ENCODE measurements around the gene PRM1. TPM values are rescaled to one million over a fixed set of nuclear protein-coding genes. Genes with fewer than 3 reads are reported as not detected.

Gene PRM1
- total RNA-seq, 1 donor: not detected

DNA sequence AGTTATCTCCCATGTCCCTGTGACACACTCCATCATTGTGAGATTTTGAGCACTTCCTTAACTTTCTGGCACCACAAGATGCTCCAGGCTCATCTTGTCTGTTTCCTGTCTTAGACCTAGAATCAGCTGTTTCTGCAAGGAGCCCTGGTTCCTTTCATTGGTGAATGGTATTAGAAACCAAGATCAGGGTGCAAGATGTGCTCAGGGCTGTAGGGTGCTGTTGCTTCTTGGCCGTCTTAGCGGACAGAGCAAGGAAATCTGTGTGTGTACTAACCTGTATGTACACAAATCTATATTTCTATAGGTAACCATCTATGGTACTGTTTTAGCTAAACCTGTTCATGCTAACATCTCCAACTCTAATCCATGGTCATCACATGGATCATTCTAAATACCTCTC is 8.1 kb upstream of the PRM1 start:
- no peak overlapping the region for H3K4me3 ChIP-seq (ENCODE audit: low read depth, low read length)
- TF ChIP-seq, protein P1, sequence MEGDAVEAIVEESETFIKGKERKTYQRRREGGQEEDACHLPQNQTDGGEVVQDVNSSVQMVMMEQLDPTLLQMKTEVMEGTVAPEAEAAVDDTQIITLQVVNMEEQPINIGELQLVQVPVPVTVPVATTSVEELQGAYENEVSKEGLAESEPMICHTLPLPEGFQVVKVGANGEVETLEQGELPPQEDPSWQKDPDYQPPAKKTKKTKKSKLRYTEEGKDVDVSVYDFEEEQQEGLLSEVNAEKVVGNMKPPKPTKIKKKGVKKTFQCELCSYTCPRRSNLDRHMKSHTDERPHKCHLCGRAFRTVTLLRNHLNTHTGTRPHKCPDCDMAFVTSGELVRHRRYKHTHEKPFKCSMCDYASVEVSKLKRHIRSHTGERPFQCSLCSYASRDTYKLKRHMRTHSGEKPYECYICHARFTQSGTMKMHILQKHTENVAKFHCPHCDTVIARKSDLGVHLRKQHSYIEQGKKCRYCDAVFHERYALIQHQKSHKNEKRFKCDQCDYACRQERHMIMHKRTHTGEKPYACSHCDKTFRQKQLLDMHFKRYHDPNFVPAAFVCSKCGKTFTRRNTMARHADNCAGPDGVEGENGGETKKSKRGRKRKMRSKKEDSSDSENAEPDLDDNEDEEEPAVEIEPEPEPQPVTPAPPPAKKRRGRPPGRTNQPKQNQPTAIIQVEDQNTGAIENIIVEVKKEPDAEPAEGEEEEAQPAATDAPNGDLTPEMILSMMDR (IDR thresholded peaks at IDR 0.05; ENCODE audit: insufficient read depth, low read length): no peak
- no peak for DNase-seq (ENCODE audit: low read depth)

DNA sequence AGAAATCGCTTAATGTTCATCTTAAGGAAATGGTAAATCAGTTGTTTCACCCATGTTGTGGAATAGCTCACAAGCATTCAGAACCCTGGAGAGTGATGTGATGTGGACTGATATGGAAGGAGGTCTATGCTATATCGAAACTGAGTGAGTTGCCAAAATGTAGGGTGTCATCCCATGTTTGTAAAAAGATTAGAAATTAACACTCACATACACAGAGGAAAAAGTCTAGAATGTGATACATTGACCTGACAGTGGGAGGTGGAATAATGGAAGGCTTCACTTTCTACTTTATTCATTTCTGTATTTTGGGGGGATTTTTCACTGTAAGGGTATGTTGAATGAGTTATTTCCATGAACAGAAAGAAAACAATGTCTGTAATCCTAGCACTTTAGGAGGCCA is 4.7 kb upstream of the PRM1 start:
- no peak overlapping the region for H3K4me3 ChIP-seq (ENCODE audit: low read depth, low read length)

DNA sequence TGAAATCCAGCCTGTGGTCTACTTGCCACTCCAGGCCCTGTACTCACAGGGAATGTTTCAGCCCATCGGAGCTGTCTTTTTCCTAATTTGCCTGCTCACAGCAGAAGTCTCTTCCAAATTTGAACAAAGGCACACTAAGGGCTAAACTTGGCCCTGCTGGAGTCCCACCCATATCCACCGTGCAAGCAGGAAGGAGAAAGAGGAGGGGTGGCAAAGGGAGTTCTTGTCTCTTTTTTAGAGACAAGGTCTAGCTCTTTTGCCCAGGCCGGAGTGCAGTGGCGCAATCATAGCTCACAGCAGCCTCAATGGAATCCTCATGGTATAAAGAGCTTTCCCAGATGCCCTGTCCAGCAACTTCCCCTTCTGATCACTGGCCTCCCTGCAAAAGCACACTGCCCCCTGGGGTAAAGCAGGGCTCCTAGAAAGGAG is 2.7 kb upstream of the PRM1 start:
- H3K4me3 ChIP-seq (ENCODE audit: low read depth, low read length): no peak overlapping the region
- no peak for DNase-seq (ENCODE audit: low read depth)
- TF ChIP-seq, protein P1 (IDR thresholded peaks at IDR 0.05; ENCODE audit: insufficient read depth, low read length): no peak

More for the DNA sequence above, 4.7 kb upstream of the PRM1 start:
- no peak for DNase-seq (ENCODE audit: low read depth)
- TF ChIP-seq, protein P1 (IDR thresholded peaks at IDR 0.05; ENCODE audit: insufficient read depth, low read length): no peak

DNA sequence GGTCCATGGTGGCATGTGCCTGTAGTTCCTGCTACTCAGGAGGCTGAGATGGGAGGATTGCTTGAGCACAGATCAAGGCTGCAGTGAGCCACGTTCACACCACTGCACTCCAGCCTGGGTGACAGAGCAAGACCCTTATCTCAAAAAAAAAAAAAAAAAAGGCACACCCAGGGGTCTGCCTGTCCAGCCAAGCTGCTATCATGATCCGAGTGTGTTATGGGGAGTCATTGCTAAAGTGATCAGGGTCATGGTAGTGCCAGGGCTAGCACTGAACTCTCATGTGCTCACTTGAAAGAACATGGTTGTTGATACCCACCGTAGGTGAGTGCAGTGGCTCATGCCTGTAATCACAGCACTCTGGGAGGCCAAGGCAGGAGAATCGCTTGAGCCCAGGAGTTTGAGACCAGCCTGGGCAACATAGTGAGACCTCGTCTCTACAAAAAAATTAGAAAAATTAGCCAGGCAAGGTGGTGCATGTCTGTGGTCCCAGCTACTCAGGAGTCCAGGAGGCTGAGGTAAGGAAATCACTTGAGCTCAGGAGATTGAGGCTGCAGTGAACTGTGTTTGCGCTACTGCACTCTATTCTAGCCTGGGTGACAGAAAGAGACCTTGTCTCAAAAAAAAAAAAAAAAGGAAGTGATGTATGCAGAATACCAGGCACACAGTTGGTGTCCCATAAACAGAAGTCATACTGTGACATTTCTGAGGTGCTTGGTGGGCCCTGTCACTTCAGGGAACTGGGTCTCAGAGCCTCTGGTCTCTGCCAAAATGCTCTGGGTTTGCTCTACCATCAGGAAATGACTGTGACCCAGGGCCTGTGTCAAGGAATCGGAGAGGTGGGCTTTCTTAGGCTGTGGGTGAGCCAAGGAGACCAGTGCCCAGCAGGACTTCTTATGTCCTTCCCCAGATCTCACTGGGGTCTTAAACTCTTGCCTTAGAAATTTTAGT is 2.2 kb downstream of the PRM1 start:
- DNase-seq (ENCODE audit: low read depth): no peak
- H3K4me3 ChIP-seq (ENCODE audit: low read depth, low read length): no peak overlapping the region
- TF ChIP-seq, protein P1 (IDR thresholded peaks at IDR 0.05; ENCODE audit: insufficient read depth, low read length): no peak

DNA sequence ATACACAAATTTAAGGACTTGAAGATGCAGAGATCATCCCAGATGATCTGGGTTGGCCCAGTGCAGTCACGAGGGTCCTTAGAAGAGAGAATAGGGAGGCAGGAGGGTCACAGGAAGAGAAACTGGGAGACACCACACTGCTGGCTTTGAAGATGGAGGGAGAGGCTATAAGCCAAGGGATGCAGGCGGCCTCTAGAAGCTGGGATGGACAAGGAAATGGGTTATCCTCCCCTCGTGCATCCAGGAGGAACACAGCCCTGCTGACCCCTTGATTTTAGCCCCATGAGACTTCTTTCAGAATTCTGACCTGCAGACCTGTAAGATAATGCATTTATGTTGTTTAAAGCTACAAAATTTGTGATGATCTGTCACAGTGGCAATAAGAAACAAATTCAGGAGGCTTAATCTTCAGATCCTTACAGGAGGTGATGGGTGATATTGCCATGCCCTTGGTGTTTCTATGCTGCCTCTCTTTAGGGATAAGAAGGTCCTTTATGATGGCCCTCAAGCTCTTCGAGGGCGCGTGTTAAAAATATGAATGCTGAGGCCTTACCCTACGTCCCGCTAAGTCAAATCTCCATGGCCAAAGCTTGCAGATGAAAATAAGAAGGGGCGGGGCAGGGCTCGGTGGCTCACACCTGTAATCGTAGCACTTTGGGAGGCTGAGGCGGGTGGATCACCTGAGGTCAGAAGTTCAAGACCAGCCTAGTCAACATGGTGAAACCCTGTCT is 3.4 kb downstream of the PRM1 start:
- H3K4me3 ChIP-seq (ENCODE audit: low read depth, low read length): no peak overlapping the region
- DNase-seq (ENCODE audit: low read depth): no peak
- TF ChIP-seq, protein P1 (IDR thresholded peaks at IDR 0.05; ENCODE audit: insufficient read depth, low read length): no peak

DNA sequence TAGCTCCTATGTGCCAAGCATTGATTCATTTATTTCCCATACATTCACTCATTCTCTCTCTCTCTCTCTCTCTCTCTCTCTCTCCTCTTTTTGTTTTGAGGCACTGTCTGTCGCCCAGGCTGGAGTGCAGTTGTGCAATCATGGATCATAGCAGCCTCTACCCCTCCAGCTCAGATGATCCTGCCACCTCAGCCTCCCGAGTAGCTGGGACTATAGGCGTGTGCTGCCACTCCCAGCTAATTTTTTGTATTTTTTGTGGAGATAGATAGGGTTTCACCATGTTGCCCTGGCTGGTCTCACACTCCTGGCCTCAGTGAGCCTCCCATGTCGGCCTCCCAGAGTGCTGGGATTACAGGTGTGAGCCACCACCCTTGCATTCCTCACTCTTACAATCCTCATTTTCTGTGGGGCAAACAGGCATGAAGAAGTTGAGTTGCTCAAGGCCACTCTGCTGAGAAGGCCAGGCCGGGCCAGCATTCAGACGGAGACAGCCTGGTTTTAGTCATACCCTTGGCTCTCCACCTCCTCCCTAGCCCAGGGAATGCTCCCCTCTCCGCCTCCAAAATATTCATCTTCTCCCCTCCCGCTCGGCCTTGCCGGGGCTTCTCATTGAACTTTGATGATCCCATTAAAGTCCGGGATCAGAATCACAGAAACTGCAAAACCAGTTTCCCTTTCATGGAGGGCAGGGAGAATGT is 4.1 kb downstream of the PRM1 start:
- no peak for DNase-seq (ENCODE audit: low read depth)
- TF ChIP-seq, protein P1 (IDR thresholded peaks at IDR 0.05; ENCODE audit: insufficient read depth, low read length): no peak

More for the DNA sequence above, 4.1 kb downstream of the PRM1 start:
- H3K4me3 ChIP-seq (ENCODE audit: low read depth, low read length): no peak overlapping the region

Data from fibroblast of the aortic adventitia (primary cell).